ENCODE data around the gene LOXHD1.

The LOXHD1 gene

DNA sequence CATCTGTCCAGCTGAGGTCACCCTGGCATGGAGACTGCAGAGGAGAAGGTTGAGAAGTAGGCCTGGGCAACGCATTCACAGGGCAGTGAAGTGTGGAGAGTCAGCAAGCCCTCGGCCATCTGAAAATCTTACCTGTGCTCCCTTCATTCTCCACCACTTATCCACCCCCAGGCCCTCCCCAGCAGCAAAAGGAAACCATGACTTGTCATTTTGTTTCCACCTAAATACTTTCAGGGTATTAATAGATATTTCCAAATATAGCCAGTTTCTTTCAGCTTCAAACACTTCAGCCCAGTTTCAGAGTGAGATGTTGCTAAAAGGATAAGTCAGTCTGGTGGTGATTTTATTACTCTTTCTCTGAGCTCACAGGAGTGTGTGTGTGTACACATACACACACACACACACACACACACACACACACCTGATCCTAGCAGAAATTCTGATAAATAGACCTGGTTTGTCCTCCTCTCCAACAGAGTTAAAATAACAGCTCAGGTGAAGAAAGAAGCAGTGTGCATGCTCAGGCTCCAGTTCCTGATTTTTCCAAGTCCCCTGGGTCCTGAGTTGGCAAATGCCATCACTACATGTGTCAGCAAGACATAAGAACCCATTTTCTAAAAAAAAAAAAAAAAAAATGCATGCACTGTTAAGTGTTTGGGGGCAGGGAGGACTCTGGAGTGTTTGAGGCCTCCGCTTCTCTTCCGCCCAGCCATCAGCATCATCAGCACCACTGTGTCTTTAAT, 82.8 kb downstream of the LOXHD1 start:
- no peak for DNase-seq (ENCODE audit: low spot score)

DNA sequence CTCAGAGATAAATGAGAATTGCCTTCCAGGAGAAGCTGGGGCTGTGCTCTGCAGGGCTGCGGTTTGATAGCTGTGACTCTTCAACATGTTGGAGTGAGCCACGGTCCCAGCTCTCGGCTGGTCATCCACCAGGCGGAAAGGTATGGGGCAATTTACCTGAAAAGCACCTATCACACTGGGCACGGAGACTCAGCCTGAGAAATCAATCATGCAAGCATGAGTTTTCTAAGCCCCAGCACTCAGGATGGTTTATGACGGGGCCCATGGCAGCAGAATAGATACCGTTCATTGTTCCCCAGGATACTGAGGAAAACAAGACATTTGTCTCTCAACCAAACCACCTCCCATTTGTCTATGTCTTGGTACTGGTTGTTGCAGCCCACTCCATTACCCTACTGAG, 83.9 kb downstream of the LOXHD1 start:
- DNase-seq (ENCODE audit: low spot score): no peak

DNA sequence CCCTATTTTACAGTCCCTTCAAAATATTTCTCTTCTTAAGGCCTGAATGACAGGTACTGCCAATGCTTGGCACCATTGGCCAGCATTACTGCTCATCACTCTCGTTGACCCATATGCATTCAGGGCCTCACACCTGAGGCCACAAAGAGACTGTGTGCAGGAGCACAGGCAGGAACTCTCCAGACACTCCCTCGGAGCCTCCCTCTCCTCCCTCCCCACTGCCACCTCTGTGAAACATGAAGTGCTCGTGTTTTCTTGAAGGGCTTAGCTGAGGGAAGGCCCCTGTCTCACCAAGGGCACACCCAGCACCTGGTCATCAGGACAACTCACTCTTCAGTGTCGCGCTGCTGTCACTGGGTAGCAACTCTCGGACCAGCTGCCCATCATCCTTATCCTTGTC, 85.3 kb downstream of the LOXHD1 start:
- DNase-seq (ENCODE audit: low spot score): no peak

DNA sequence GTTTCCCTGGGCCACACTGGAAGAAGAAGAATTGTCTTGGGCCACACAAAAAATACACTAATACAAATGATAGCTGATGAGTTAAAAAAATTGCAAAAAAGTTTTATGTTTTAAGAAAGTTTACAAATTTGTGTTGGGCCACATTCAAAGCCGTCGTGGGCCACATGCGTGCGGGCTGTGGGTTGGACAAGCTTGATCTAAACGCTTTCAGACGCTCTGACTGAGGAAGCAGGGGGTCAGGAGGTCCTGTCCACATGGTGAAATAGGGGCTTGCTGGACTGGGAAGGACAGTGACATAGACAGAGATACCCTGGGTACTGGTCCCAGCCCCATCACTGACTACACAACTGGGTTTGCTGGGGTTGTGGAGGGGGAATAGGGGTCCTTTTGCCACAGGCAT, 86.4 kb downstream of the LOXHD1 start:
- no peak for DNase-seq (ENCODE audit: low spot score)

DNA sequence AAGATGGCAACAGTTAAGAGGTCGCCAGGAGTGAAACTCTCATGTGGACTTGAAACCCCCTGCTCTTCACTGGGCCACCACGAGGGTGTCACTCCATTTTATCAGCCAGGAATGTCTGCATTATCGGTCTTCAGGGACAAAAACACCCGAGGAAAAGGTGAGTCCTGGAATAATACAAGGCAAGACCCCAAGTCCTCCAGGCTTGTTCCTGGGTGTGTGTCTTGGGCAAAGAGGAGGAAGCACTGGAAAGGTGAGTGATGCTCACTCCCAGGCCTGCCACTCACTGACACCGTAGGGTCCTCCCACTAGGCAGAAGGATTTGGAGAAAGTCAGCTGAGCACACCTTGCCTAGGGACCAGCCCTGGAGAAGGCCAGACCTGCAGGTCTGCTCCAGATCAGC, 86.9 kb downstream of the LOXHD1 start:
- no peak for DNase-seq (ENCODE audit: low spot score)

DNA sequence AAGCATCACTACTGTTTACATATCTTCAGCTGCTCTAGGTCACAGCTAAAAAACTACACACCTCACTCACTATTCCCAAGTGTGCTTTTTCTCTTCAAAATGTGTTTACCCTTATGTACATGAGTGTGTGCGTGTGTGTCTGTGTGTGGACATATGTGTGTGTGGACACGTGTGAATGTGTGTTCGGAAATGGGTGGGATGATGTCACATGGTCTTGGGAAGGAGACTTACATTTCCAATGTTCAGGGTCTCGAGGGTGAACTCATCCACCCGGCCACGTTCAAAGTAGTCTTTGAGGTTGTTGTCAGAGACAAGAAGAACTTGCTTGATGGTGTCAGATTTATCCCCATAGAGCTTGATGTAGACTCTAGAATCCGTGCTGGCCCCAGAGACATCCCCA, 87.8 kb downstream of the LOXHD1 start:
- no peak for DNase-seq (ENCODE audit: low spot score)

DNA sequence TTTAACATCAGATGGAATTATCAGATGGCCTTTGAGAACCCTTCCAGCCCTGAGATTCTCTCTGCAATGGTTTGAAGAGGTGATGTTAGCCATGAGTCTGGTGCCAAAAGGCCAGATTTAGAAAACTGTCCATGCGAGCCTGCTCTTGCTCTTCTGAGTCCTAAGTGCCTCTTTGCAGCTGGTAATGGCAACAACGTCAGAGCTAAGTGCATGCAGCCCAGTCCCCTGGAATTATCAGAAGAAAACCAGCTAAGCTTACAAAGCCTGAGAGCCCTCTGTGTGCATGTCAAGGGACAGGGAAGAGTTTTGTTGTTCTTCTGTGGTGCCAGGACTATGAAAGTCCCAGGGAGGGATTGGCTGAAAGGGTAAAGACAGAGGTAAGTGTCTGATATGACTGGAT, 89.8 kb downstream of the LOXHD1 start:
- DNase-seq (ENCODE audit: low spot score): no peak

DNA sequence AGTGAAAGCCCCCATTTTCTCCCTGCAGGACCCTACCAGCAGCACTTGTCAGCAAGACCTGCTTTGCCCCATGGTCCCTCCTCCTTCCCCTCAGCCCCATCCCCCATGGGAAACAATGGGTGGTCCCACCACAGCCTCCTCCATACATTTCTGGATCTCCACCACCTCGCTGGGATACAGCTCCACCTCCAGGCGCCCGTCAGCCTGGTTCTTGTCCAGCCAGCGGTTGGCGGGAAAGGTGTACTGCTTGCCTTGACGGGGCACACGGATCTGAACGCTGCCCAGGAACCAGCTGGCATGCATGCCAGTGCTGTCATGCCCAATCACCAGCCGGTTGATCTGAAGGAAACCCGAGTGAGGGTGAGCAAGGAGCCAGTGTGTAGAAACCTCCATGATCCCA, 90.9 kb downstream of the LOXHD1 start:
- no peak for DNase-seq (ENCODE audit: low spot score)

DNA sequence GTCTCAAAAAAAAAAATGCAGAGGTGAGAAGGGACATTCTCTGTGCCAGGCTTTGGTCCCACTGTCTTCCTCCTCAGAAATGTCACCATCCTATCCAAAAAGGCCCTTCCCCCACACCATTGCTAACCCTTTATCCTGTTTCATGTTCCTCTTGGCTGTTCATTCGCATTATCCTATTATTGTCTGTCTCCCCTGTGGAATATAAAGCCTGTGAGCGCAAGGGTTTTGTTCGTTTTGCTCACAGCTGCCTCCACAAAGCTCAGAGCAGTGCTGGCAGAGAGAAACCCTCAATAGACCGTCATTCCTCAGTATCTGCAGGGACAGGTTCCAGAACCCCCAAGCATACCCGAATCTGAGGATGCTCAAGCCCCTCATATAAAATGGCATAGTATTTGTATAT, 91.8 kb downstream of the LOXHD1 start:
- DNase-seq (ENCODE audit: low spot score): no peak

DNA sequence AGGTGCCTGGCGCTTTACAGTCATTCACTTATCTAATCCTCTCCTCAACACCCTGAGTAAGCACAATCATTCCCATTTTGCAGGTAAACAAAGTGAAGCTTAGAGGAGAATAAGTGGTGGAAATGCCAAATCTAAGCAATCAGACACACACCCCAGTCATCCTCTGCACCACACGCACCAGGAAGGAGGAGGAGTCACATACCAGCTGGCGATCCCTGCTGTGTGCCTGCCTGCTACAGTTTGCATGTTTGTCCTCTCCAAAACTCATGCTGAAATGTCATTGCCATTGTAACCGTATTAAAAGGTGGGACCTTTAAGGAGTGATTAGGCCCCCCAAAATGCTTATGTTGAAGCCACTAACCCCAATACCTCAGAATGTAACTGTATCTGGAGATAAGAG, 93.7 kb downstream of the LOXHD1 start:
- no peak for DNase-seq (ENCODE audit: low spot score)

DNA sequence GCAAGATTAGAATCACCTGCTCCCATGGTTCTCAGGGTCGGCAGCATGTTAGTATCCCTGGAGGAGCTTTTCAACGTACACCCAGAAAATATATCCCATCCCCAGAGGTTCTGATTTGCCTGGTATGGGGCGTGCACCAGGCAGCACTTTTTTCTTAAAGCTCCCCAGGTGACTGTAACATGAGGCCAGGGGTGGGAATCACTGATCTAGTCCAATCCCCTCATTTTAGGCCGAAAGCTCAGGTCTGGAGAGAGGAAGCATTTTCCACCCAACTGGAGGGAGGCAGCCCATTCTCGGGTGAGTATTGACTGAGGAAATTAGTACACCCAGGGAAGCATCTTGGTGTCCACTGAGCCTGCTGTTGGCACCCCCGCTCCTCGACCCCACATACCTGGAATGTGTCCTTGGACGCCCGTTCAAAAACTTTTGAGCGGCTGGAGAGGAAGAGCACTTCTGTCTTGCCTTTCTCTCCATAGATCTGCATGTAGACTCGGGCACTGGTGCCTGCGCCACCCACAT, 94.3 kb downstream of the LOXHD1 start:
- no peak for DNase-seq (ENCODE audit: low spot score)

DNA sequence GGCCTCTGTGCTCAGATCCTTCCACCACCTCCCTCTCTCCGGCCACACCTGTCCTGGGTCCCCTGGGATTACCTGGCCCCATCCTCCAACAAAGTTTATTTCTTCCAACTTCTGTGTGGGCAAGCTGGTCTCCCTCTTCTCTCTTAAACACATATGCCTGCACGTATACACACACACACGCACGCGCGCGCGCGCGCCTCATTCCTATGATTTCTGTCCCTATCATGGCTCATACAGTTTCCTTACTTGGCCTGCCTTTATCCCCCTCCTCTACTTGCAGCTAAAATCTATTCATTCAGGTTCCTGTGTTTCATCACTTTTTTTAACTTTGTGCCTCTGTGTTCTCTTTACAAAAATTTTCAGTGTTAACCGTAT, 96.4 kb downstream of the LOXHD1 start:
- DNase-seq (ENCODE audit: low spot score): no peak

DNA sequence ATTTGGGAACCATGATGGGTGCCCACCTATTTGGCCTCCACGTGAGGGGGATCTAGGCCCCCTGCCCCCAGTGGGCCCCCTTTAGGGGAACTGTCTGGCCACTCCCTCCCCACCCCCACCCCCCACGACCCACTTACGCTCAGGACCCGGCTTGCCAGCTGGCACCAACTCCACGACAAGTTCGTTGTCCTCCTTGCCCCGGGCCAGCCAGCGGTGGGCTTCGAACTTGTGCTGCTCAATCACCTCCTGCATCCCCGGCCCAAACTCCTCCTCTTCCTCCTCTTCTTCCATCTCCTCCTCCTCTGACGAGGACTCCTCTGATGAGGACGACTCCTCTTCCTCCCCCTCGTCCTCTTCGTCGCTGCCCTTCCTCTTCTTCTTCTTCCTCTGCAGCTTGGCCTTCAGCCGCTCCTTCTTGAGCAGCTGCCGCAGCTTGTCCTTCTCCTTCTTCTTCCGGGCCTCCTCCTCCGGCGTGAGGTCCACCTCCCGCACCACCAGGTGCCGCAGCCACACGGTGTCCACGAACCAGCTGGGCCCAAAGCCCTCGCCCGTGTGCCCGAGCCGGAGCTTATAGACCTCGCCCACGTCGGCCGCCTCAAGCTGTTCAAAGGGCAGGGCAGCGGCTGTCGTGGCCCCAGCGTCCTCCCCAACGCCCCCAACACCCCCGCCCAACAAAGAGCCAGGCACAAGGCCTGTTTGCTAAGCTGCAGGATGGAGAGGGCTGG, 96.9 kb downstream of the LOXHD1 start:
- no peak for DNase-seq (ENCODE audit: low spot score)

DNA sequence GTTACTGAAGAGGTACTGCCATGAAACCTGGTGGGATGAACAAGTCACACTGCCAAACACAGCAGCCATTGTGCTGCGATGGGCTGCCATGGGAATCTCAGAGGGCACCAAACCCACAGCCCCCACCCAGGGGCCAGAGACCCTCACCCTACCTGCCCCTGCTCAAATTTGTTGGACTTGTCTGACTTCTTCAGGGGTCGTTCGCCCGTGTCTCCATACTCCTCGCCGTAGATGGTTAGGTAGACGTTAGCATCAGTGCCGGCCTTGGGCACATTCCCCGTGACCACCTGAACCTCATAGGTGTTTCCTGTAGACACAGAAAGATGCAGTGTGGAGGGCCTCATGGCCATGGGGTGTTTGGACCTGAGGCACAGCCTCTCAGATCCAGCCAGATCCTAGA, 97.7 kb downstream of the LOXHD1 start:
- DNase-seq (ENCODE audit: low spot score): no peak

DNA sequence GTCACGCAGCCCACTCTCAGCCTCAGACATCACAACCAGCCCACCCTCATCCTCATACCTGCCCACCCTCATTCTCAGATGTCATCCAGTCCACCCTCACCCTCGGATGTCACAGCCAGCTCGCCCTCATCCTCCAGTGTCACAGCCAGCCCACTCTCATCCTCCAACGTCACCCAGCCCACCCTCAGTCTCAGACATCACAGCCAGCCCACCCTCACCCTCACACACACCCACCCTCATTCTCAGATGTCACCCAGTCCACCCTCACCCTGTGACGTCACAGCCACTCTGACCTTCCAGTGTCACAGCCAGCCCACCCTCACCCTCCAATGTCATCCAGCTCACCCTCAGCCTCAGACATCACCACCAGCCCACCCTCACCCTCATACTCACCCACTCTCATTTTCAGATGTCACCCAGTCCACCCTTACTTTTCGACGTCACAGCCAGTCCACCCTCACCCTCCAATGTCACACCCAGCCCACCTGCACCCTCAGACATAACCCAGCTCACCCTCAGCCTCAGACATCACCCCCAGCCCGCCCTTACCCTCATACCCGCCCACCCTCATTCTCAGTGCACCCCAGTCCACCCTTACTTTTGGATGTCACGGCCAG, 100.3 kb downstream of the LOXHD1 start:
- DNase-seq (ENCODE audit: low spot score): no peak

DNA sequence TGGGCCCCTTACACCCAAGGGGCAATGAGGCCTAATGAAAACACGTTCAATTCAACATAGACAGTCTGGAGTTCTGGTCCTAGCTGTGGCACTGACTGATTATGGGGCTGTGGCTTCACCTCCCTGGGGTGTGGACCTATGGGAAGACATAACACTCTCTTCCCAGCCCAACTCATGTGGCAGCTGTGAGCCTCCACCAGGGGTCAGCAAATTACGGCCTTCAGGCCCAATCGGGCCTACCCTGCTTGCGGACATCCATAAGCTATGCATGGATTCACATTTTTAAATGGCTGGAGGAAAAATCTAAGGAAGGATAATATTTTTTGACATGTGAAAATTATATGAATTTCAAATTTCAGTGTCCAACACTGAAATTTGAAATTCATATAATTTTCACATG, 101.3 kb downstream of the LOXHD1 start:
- peak; percentile 14 for DNase-seq (ENCODE audit: low spot score)

DNA sequence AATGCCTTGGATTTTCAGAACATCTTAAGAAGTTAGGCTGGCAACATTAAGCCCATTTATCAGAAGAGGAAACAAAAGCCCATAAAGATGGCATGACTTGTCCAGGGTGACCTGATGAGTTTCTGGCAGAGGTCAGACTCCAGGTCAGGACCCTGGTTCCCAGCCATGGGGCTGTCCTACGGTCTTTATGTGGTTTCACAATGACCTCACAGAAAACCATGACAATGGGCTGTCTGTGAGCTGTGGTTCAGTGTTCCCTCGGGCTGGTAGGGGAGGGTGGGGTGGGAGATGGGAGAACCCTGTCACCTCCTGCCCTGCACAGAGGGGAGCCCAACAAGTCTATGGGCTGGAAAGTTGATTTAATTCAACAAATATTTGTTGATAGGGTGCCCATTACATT, 101.8 kb downstream of the LOXHD1 start:
- DNase-seq (ENCODE audit: low spot score): no peak

DNA sequence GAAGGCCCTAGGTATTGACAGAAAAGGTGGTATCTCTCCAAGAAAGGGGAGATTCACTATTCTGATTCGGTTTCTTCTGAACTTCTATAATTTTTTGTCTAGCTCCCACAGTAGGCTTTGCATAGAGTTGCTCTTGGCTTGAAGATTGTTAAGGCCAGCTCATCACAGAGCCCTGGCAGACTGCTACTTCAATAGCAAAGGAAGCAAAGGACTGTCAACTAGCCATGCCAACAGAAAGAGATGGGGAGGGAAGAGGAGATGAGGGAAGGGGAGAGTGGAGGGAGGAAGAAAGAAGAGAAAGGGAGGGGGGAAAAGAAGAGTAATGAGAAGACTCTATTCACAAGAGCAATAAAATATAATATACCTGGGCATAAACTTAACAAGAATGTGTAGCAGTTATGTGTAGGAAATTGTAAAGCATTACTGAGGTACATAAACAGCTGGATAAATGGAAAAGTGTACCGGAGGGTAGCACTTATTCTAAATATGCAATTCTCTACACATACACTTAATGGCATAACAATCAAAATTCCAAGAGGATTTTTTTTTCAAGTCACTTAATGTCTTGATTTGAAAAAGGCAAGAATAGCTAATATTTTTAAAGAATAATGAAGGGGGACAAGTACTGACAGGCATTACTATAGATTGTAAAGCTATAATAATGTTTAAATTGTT, 102.5 kb downstream of the LOXHD1 start:
- no peak for DNase-seq (ENCODE audit: low spot score)

DNA sequence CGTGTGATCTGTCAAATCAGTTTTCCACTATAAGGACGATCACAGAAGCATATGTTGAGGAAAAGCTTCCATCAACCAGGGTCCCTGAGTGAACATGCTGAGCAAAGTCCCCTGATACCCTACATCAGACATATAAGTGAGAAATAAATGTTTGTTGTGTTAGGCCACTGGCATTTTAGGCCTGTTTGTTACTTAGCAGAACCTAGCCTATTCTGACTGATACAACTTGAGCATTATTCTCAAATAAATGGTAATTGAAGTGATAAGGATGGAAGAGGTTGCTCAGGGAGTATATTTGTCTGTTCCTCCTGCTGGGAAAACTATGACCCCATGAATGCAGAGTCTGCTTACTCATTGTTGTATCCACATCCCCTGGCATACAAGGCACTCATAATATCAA, 106.4 kb downstream of the LOXHD1 start:
- no peak for DNase-seq (ENCODE audit: low spot score)

DNA sequence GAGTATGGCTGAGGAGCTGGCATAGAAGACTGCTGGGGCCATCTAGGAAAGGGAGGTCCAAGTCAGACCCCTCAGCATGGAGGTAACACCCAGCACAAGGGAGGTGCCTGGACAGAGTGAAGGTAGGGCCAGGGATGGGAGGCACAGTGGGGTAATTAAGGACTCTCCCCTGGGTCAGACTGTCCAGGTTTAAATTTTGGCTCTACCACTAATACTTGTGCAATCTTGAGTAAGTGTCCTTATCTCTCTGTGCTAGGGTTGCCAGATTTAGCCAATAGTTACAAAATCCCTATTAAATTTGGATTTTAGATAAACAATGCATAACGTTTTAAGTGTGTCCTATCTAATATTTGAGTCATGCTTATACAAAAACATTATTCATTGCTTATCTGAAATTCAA, 109.5 kb downstream of the LOXHD1 start:
- no peak for DNase-seq (ENCODE audit: low spot score)

DNA sequence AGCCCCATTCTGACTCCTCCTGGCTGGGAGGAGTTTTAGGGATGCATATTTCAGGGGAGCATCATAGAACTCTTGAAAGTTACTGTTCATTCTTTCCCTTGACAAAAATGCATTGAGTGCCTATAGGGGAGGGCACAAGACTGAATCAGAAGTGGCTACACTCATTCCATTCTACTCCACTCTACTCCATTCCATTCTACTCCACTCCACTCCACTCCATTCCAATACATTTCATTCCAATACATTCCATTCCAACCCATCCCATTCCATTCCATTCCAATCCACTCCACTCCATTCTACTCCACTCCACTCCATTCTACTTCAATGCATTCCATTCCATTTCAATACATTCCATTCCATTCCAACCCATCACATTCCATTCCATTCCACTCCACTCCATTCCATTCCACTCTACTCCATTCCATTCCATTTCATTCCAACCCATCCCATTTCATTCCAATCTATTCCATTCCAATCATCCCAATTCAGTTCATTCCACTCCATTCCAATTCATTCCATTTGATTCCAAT, 110.8 kb downstream of the LOXHD1 start:
- no peak for DNase-seq (ENCODE audit: low spot score)

DNA sequence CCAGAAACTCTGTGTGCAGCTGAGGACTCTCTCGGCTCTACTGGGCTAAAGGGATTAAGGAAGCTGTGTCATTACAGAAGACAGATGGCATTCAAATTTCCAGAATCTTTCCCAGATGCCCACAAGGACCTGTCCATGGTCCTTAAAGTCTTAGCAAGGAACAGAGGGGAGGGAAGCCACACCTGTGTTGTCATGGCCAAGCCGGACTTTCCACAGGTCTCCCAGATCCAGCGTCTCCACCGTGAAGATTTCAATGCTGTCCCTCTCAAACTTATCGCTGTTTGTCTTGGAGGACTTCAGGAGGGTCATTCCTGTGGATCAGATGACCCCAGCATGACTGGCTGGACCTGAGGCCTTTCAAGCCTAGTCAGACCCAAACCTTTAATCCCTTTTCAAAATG, 114.5 kb downstream of the LOXHD1 start:
- peak; percentile 30 for DNase-seq (ENCODE audit: low spot score)

Measured in kidney tubule cell (primary cell).